Pancreas (tissue), 10 donors: ENCODE results near the gene A1CF. TPM values are rescaled to one million over a fixed set of nuclear protein-coding genes. Genes with fewer than 3 reads are reported as not detected.
"Not testable (repeated sequence)": the region's sequence is repeated elsewhere in the genome, so short reads cannot be mapped to it uniquely, and the experiment has no call there.

Experiments used
- ATAC-seq, 4 donors: fragments of 200-7000 bp; cut with Tn5 transposase; one replicate each; pipeline versions ENCODE4 v1.8.0 to v1.9.1; 2020; ENCODE audit warnings: mild to moderate bottlenecking in 4 of 4, moderate library complexity in 4 of 4
- DNase-seq, 6 donors: peaks; one replicate each; pipeline ENCODE4 v3.0.0-alpha.2; 2020
- FAIRE-seq: peaks from 2 replicates; lab custom pipeline; 2012; peaks lifted over from hg19 to GRCh38; lab: Jason Lieb, UNC
- H3K27ac ChIP-seq, 4 donors: fragments of 200-600 bp; sonication (generic); 1 replicate in 3 of 4; 2 replicates in 1 of 4; pipeline versions ENCODE4 v1.5.0 to v1.8.0; 2020
- H3K27me3 ChIP-seq, 4 donors: fragments of 200-600 bp; one replicate each; pipeline ENCODE4 v1.8.0; 2021
- H3K36me3 ChIP-seq, 3 donors: fragments of 200-600 bp; sonication (generic) in 1 of 3; one replicate each; pipeline versions ENCODE4 v1.5.0 to v1.8.0; 2020 to 2021
- H3K4me1 ChIP-seq, 3 donors: fragments of 200-600 bp; one replicate each; pipeline ENCODE4 v1.8.0; 2021
- H3K4me3 ChIP-seq, 4 donors: fragments of 200-600 bp; sonication (generic) in 2 of 4; one replicate each; pipeline versions ENCODE4 v1.5.0 to v1.8.0; 2020 to 2021
- H3K9me3 ChIP-seq, 4 donors: fragments of 200-600 bp; one replicate each; pipeline ENCODE4 v1.8.0; 2021
- WGBS, 2 donors: extraction: QIAGEN DNeasy Blood & Tissue Kit; methylation state at CpG; one replicate each; pipeline ENCODE4 v1.1.7; 2013; 5-methylcytosine and 5-hydroxymethylcytosine counted together
- intact Hi-C, 3 donors: fragments of 100-400 bp; cut with DNase I; formaldehyde crosslinking; loops; one replicate each; pipeline versions ENCODE4 v1.11.1 to v1.14.2; 2022
- polyA plus RNA-seq, 2 donors: library from polyadenylated mRNA; stranded (reverse); fragments of 200-250 nt; gene quantifications; one replicate each; pipeline ENCODE4 v1.2.3, GENCODE V29; 2013
- total RNA-seq, 6 donors: library from RNA; stranded (reverse); fragmentation: NEBNext Ultra II Directional in 4 of 6; extraction: Animal tissue kit (Norgen Biotek cat#: 25700) in 4 of 6; gene quantifications; one replicate each; pipeline versions ENCODE4 v1.2.1 to v1.2.4, GENCODE V29; 2021 to 2023
- TF ChIP-seq, protein P1 (sequence below), 4 donors: fragments of 200-600 bp; sonication (generic) in 3 of 4; IDR thresholded peaks; one replicate each; pipeline versions ENCODE4 v1.5.0 to v1.8.0; 2021; ENCODE audit warnings: antibody characterized with exemption in 4 of 4
- donor health status: healthy with polysubstance abuse.
- donor health status: DM: no; HTN: no; CAD: no; lungs with moderate emphysema.
- donor health status: DM: no; HTN: no; CAD: no.
- donor health status: control.
- donor health status: control.
- donor health status: Bipolar disorder and iron deficiency.
- donor health status: DM: yes; HTN: yes; CAD: no.
- donor health status: DM: no; HTN: no; CAD: no.
- donor health status: DM: no; HTN: no; CAD: no.
- donor health status: DM: yes; HTN: yes; CAD: no.

The A1CF gene
- total and polyA plus RNA-seq, 8 donors, result 4.0 to 20.3 (median 13.1) TPM

DNA sequence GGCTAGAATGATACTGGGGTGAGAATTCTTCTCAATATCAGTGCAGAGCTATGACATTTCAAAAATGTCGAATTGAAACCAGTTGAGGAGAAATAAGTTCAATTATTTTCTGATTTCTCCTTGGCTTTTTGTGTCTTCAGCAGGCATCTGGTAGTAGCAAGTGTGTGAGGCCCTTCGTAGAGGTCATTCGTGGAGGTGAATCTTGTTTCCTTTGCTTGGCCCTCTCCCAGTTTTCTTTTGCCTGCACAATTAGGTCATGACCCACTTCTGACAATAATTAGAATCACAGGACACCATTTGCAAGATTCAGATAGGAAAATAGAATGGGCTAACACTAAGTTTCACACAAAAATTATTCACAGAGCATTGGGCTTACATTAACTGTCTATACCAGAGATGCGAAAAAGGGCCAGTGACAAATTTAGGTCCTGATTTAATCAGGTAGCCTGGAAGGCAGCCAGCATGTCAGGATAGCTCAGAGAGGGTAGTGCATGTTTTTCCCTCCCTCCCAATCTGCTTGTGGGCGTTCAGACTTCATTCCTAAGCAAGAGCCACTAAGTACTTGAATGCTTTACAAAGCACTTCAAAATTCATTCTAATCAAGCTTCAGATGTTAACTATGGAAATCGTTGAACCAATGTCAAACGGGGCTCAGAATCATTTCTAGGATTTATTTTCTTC is 24.0 kb upstream of the A1CF start:
- DNase-seq, result no peak
- H3K4me1 ChIP-seq, result no peaks in the 10 kb centered on the region
- H3K4me3 ChIP-seq, result no peak overlapping the region
- intact Hi-C loops, result no loop called here
- no peak overlapping the region for H3K27ac ChIP-seq
- ATAC-seq, result no peak
- 87% methylated on average over 7 of the region's 7 CpGs for WGBS, 2 donors
- H3K36me3 ChIP-seq, result no peaks in the 10 kb centered on the region
- no peaks in the 10 kb centered on the region for H3K9me3 ChIP-seq
- H3K27me3 ChIP-seq, result no peaks in the 10 kb centered on the region
- no peak for FAIRE-seq
- TF ChIP-seq, protein P1, sequence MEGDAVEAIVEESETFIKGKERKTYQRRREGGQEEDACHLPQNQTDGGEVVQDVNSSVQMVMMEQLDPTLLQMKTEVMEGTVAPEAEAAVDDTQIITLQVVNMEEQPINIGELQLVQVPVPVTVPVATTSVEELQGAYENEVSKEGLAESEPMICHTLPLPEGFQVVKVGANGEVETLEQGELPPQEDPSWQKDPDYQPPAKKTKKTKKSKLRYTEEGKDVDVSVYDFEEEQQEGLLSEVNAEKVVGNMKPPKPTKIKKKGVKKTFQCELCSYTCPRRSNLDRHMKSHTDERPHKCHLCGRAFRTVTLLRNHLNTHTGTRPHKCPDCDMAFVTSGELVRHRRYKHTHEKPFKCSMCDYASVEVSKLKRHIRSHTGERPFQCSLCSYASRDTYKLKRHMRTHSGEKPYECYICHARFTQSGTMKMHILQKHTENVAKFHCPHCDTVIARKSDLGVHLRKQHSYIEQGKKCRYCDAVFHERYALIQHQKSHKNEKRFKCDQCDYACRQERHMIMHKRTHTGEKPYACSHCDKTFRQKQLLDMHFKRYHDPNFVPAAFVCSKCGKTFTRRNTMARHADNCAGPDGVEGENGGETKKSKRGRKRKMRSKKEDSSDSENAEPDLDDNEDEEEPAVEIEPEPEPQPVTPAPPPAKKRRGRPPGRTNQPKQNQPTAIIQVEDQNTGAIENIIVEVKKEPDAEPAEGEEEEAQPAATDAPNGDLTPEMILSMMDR (IDR thresholded peaks at IDR 0.05), result no peak

DNA sequence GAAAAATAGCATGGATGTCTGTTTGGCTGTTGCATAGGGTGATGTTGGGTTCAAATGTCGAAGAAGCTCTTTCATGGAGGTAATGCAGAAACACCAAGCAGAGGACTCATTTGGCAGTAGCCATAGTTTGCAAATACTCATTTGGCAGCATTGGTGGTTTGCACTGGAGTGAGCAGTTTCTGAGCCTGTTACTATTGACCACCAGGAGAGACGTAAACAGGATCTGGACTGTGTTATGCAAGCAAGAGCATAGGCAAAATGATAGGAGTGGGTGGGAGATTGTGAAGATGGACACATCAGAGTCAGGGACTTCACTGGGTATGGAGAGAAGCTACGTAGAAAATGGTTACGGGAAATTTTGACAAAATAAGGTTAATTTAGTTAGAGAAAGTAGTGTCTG is 22.9 kb upstream of the A1CF start:
- Histone ChIP-seq H3K4me1 (no peaks in the 10 kb centered on the region), H3K4me3 (no peak overlapping the region), H3K27ac (no peak overlapping the region), H3K36me3 (no peaks in the 10 kb centered on the region), H3K27me3 (no peaks in the 10 kb centered on the region), H3K9me3 (no peaks in the 10 kb centered on the region)
- ATAC-seq, result no peak
- no peak for DNase-seq
- intact Hi-C loops, result no loop called here
- TF ChIP-seq, protein P1 (IDR thresholded peaks at IDR 0.05), result no peak
- WGBS, 2 donors, result 90 to 95% methylated on average over 4 of the region's 4 CpGs
- no peak for FAIRE-seq

DNA sequence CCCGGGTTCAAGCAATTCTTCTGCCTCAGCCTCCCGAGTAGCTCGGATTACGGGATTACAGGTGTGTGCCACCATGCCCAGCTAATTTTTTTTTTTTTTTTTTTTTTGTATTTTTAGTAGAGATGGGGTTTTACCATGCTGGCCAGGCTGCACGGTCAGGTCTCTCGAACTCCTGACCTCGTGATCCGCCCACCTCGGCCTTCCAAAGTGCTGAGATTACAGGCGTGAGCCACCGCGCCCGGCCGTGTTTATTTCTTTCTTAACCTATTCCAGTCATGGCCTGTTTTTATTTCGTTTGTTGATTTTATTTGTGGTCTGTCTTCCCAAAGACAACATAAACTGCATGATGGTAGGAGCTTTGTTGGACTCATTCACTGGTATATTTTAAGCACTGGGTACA is 20.4 kb upstream of the A1CF start:
- ATAC-seq, H3K4me3 ChIP-seq, H3K9me3 ChIP-seq, H3K36me3 ChIP-seq, H3K4me1 ChIP-seq, DNase-seq, FAIRE-seq, H3K27ac ChIP-seq, intact Hi-C loops, H3K27me3 ChIP-seq: not testable (repeated sequence)
- 93 to 95% methylated on average over 15 of the region's 15 CpGs for WGBS, 2 donors

- Histone ChIP-seq H3K27ac (no peak overlapping the region), H3K9me3 (no peaks in the 10 kb centered on the region), H3K27me3 (no peaks in the 10 kb centered on the region), H3K4me3 (no peak overlapping the region), H3K4me1 (peaks cover 0 to 5% (median 0%) of the 10 kb centered on the region in 3 donors), H3K36me3 (no peaks in the 10 kb centered on the region)
- no peak for DNase-seq
- peak in 1 of 4 donors; percentile 52 for ATAC-seq
- intact Hi-C loops, result no loop called here
- FAIRE-seq, result no peak
- TF ChIP-seq, protein P1 (IDR thresholded peaks at IDR 0.05), result no peak
Observed at GRCh38 chr10:50896721-50897120, 11.3 kb upstream of the A1CF start.

- Histone ChIP-seq H3K36me3 (no peaks in the 10 kb centered on the region), H3K9me3 (no peaks in the 10 kb centered on the region), H3K4me1 (peaks cover 0 to 5% (median 0%) of the 10 kb centered on the region in 3 donors), H3K27me3 (no peaks in the 10 kb centered on the region), H3K4me3 (no peak overlapping the region), H3K27ac (no peak overlapping the region)
- FAIRE-seq (no peak), ATAC-seq (no peak), DNase-seq (no peak)
- TF ChIP-seq, protein P1 (IDR thresholded peaks at IDR 0.05), result no peak
- intact Hi-C loops, result no loop called here
Observed at GRCh38 chr10:50894312-50894711, 8.9 kb upstream of the A1CF start.
